Measurements from ENCODE around the gene MBD1.
"Not testable (repeated sequence)": the region's sequence is repeated elsewhere in the genome, so short reads cannot be mapped to it uniquely, and the experiment has no call there.

Gene MBD1

DNA sequence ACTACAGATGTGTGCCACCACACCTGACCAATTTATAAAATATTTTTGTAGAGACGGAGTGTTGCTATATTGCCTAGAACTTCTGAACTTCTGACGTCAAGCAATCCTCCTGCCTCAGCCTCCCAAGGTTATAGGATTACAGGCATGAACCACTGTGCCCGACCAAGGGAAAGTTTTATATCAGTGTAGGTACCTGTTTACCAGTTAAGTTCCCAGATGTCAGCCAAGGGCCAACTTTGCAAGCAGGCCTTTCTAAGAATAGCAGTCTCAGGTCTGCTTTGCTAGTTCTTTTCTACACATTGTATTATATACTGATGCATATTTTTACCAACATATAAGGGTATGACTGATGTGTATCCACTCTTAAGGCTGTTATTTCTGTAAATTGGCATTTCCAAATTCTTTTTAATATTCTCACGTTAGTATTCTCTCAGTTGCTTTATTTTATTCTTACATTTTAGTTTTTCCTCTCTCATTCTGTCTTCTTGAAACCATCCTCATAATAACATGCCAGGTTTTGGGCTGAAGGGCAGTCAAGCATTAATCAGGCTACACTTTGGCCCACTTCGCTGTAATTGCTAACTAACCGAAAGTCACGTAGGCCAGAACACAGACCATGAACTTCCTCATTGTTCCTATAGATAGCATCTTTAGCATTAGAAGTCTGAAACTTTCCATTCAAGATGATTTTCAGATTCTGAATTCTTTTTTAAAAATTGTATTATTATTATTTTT lies 31.1 kb upstream of the MBD1 start:
- DNase-seq (ENCODE audit: low spot score) = no peak
- TF ChIP-seq, protein P1, sequence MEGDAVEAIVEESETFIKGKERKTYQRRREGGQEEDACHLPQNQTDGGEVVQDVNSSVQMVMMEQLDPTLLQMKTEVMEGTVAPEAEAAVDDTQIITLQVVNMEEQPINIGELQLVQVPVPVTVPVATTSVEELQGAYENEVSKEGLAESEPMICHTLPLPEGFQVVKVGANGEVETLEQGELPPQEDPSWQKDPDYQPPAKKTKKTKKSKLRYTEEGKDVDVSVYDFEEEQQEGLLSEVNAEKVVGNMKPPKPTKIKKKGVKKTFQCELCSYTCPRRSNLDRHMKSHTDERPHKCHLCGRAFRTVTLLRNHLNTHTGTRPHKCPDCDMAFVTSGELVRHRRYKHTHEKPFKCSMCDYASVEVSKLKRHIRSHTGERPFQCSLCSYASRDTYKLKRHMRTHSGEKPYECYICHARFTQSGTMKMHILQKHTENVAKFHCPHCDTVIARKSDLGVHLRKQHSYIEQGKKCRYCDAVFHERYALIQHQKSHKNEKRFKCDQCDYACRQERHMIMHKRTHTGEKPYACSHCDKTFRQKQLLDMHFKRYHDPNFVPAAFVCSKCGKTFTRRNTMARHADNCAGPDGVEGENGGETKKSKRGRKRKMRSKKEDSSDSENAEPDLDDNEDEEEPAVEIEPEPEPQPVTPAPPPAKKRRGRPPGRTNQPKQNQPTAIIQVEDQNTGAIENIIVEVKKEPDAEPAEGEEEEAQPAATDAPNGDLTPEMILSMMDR (IDR thresholded peaks at IDR 0.05; ENCODE audit: extremely low read depth, missing control alignments) = no peak

DNA sequence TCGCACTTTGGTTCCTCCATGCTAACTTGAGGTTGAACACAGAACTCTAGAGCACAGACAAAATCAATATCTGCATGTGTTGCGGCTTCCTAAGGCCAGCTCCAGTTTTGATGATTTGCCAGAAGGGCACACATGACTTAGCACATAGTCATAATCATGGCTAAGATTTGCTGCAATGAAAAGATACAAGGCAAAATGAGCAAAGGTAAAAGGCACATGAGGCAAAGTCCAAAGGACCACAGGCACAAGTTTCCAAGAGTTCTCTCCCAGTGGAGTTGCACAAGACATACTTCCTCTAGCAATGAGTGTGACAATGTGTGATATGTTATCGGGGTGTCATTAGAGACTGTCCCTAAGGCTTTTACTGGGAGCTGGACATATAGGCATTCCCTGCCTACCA lies 30.3 kb upstream of the MBD1 start:
- DNase-seq (ENCODE audit: low spot score) = no peak
- TF ChIP-seq, protein P1 (IDR thresholded peaks at IDR 0.05; ENCODE audit: extremely low read depth, missing control alignments) = no peak

DNA sequence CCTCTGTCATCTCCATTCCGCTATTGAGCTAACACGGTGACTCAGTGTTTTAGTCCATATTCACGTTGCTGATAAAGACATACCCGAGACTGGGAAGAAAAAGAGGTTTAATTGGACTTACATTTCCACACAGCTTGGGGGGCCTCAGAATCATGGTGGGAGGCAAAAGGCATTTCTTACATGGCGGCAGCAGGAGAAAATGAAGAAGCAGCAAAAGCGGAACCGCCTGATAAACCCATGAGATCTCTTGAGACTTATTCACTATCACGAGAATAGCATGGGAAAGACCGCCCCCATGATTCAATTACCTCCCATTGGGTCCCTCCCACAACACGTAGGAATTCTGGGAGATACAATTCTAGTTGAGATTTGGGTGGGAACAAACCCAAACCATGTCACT lies 28.8 kb upstream of the MBD1 start:
- DNase-seq (ENCODE audit: low spot score) = no peak

DNA sequence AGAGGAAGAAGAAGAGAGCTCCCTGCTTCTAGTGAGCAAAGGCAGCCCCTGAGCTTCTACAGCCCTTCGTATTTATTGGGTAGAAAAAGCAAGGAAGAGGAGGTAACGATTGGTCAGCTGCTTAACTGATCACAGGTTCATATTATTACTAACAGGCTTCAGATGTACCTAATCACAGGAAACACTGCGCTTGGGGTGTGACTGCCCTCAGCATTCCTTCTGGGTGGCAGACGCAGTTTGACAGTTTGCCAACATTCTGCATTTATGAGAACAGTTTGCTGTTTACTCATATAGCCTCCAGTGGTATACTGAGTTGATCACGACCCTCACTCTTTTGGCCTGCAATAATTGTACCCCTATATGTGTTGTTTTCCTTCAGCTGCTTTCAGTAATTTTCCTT lies 27.5 kb upstream of the MBD1 start:
- not testable (repeated sequence) for DNase-seq (ENCODE audit: low spot score)

More for the DNA sequence above, 28.8 kb upstream of the MBD1 start:
- TF ChIP-seq, protein P1 (IDR thresholded peaks at IDR 0.05; ENCODE audit: extremely low read depth, missing control alignments) = no peak

DNA sequence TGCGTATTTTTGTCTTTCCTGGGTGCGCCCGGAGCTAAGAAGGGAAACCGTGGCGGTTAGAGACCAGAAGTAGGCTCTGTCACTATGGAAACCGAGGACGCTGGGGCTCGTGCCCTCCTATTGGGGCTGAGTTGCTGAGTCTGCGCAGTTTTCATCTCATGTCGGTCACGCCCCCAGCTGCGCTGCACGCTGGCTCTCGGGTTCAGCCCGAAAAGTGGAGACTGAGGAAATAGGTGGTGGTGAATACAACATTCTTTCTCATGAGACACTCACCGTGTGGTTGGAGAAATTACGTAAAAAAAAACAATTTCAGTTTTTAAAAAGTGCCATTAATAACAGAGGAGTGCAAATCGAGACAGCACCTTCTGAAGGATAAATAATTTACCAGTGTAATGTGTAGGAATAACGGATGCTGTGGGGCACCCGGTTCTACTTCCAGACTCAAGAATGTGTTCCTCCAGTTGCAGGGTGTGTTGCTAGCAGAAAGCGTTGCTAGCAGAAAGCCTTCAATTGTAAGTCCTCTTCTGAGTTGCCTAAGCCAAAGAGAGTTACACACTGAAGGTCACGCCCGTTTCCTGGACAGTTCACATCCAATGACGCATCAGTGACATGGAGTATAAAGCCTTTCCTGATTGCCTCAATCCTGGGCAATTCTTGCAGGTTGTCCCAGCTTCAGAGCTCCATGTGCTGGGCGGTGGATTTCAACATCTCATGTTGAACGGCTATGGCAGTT lies 26.6 kb upstream of the MBD1 start:
- TF ChIP-seq, protein P1 (IDR thresholded peaks at IDR 0.05; ENCODE audit: extremely low read depth, missing control alignments) = no peak
- DNase-seq (ENCODE audit: low spot score) = peak; percentile 96

DNA sequence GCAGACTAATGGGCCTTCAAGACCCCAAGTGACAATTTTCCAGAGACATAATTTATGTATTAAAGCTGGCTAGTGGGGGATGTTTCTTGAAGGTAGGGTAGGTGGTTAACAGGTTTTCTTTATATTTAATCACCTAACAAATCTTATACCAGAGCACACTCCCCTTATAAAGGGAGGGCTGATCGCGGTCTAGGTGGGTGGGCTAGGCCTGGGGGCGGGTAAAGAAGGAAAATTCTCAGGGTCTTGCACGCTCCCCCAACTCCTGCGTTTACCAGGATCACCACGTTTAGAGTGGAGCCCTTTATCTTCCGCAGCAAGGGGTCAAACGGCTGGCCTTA lies 26.0 kb upstream of the MBD1 start:
- TF ChIP-seq, protein P1 (IDR thresholded peaks at IDR 0.05; ENCODE audit: extremely low read depth, missing control alignments) = no peak
- DNase-seq (ENCODE audit: low spot score) = no peak

DNA sequence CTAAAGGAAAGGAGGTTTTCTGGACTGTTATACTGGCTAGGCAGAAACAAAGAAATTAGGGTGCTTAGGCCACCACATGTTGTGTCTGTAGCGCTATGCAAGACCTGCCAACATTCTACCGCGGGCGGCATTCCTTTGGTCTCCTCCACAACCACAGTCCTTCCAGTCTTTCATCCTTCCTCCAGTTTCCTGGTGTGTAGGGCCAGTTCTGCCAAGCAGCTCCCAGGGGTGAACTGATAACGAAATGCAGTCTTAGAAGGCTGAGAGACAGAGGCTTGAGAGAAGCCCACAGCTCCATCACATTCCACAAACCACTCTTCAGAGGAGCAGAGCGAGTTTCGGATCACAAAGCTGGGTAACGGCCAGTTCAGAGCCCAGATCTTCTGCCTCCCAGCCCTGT lies 25.6 kb upstream of the MBD1 start:
- no peak for DNase-seq (ENCODE audit: low spot score)
- TF ChIP-seq, protein P1 (IDR thresholded peaks at IDR 0.05; ENCODE audit: extremely low read depth, missing control alignments) = no peak

DNA sequence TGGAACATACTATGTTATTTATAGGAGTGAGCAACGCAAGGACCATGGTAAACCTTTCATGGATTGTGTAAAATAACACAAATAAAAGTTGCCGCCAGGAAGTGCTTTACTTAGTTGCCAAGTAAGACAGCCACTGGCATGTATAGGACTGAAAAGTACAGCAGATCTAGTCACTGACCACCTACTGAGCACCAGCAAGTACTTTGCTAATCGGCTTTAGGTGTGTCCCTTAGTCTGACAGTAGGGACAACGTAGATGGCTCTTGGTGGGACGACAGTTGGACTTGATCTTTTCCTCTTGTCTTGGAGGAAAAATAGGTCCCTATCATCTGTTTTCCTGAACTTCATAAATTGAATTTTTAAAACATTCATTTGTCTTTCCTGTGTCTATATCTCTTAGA lies 19.8 kb upstream of the MBD1 start:
- TF ChIP-seq, protein P1 (IDR thresholded peaks at IDR 0.05; ENCODE audit: extremely low read depth, missing control alignments) = no peak
- no peak for DNase-seq (ENCODE audit: low spot score)
